NCI-H774 (cell line): ENCODE results near the gene PARP4.
"Not testable (repeated sequence)": the region's sequence is repeated elsewhere in the genome, so short reads cannot be mapped to it uniquely, and the experiment has no call there.

Experiments used
- DNase-seq: peaks from one replicate; lab custom pipeline; 2025; lab: John Stamatoyannopoulos, UW

PARP4 gene

GRCh38 chr13:24512197-24512907, at the start of gene PARP4:
PARP4 (minus strand) TSS chr13:24512778; CDS start chr13:24503776, 9,002 bp downstream.
- peak; percentile 50 for DNase-seq

- DNase-seq, result not testable (repeated sequence)
Observed at GRCh38 chr13:24560579-24561187, 48.1 kb upstream of the PARP4 start.

GRCh38 chr13:24559431-24560218, 47.0 kb upstream of the PARP4 start:
- DNase-seq, result not testable (repeated sequence)

GRCh38 chr13:24557081-24557480, 44.5 kb upstream of the PARP4 start:
- no peak for DNase-seq

- not testable (repeated sequence) for DNase-seq
Observed at GRCh38 chr13:24553892-24554291, 41.3 kb upstream of the PARP4 start.

- not testable (repeated sequence) for DNase-seq
Observed at GRCh38 chr13:24541476-24542352, 29.1 kb upstream of the PARP4 start.

GRCh38 chr13:24541127-24541475, 28.5 kb upstream of the PARP4 start:
- no peak for DNase-seq

- no peak for DNase-seq
Observed at GRCh38 chr13:24540236-24541126, 27.9 kb upstream of the PARP4 start.

- DNase-seq, result no peak
Observed at GRCh38 chr13:24539500-24540165, 27.1 kb upstream of the PARP4 start.

GRCh38 chr13:24529478-24529877, 16.9 kb upstream of the PARP4 start:
- no peak for DNase-seq

- DNase-seq, result no peak
Observed at GRCh38 chr13:24528816-24529398, 16.3 kb upstream of the PARP4 start.

- no peak for DNase-seq
Observed at GRCh38 chr13:24527266-24527775, 14.7 kb upstream of the PARP4 start.

- DNase-seq, result no peak
Observed at GRCh38 chr13:24520733-24521132, 8.2 kb upstream of the PARP4 start.

GRCh38 chr13:24516919-24517318, 4.3 kb upstream of the PARP4 start:
- no peak for DNase-seq

- no peak for DNase-seq
Observed at GRCh38 chr13:24512908-24513213, 283 bp upstream of the PARP4 start.

GRCh38 chr13:24511816-24512196, 772 bp downstream of the PARP4 start:
- no peak for DNase-seq

- DNase-seq, result no peak
Observed at GRCh38 chr13:24511019-24511815, 1.4 kb downstream of the PARP4 start.

- DNase-seq, result no peak
Observed at GRCh38 chr13:24506698-24507335, 5.8 kb downstream of the PARP4 start.

- not testable (repeated sequence) for DNase-seq
Observed at GRCh38 chr13:24506283-24506682, 6.3 kb downstream of the PARP4 start.
